IMR-90 (cell line): ENCODE data around the gene TBC1D22A. TPM values are rescaled to one million over a fixed set of nuclear protein-coding genes. Genes with fewer than 3 reads are reported as not detected.
A peak's percentile ranks its signal among the peaks of the same experiment; 100 is the strongest.

Experiments
- ATAC-seq: fragments of 200-7000 bp; cut with Tn5 transposase; 2 replicates; pipeline ENCODE4 v1.9.1; 2020; ENCODE audit warnings: low read depth, mild to moderate bottlenecking, moderate library complexity
- BruUV-seq: library from RNA; stranded (reverse); fragments of 400-500 nt; replicated peaks from 2 replicates; lab custom pipeline; 2021; lab: Mats Ljungman, UMichigan
- CTCF ChIA-PET: fragments of 300-600 bp; formaldehyde crosslinking; extraction: SDS; loops from one replicate; lab custom pipeline; 2021; ENCODE audit warnings: antibody characterized with exemption; lab: Yijun Ruan, JAX
- POLR2A ChIA-PET: fragments of 300-600 bp; sonication (Branson Sonifier 250); formaldehyde crosslinking; loops from one replicate; lab custom pipeline; 2022; ENCODE audit warnings: antibody characterized with exemption; ENCODE audit not compliant: unreplicated experiment; lab: Charles Lee
- DNase-seq: peaks from one replicate; pipeline ENCODE4 v3.0.0; 2013
- H2AFZ ChIP-seq: replicated peaks from 2 replicates; pipeline ENCODE3; 2013; ENCODE audit warnings: low read length, mild to moderate bottlenecking; ENCODE audit not compliant: poor library complexity
- H2AK5ac ChIP-seq: 2 replicates; pipeline ENCODE4 v1.6.1; 2013; ENCODE audit warnings: low read depth, low read length, inconsistent platforms
- H2AK9ac ChIP-seq: replicated peaks from 2 replicates; pipeline ENCODE3; 2013; ENCODE audit warnings: mild to moderate bottlenecking, low read depth, low read length, moderate library complexity; ENCODE audit not compliant: poor library complexity
- H2BK120ac ChIP-seq: 2 replicates; pipeline ENCODE4 v1.6.1; 2013; ENCODE audit warnings: low read depth, low read length, inconsistent platforms
- H2BK15ac ChIP-seq: 3 replicates; pipeline ENCODE4 v1.6.1; 2013; ENCODE audit warnings: low read depth, low read length, inconsistent platforms
- H2BK20ac ChIP-seq: 2 replicates; pipeline ENCODE4 v1.6.1; 2013; ENCODE audit warnings: low read depth, mild to moderate bottlenecking, inconsistent platforms, low read length, moderate library complexity
- H2BK5ac ChIP-seq: 2 replicates; pipeline ENCODE4 v1.6.1; 2013; ENCODE audit warnings: mild to moderate bottlenecking, low read depth, low read length, inconsistent platforms; ENCODE audit not compliant: poor library complexity, severe bottlenecking
- H3K14ac ChIP-seq: replicated peaks from 2 replicates; pipeline ENCODE4 v1.6.1; 2013; ENCODE audit warnings: low read depth, low read length, inconsistent platforms
- H3K18ac ChIP-seq: 2 replicates; pipeline ENCODE4 v1.6.1; 2013; ENCODE audit warnings: low read depth, low read length, control low read depth
- H3K23ac ChIP-seq: 2 replicates; pipeline ENCODE4 v1.6.1; 2013; ENCODE audit warnings: low read depth, low read length, inconsistent platforms
- H3K27ac ChIP-seq: 2 replicates; pipeline ENCODE4 v1.5.1; 2013; ENCODE audit warnings: mild to moderate bottlenecking, control low read depth, low read length; ENCODE audit not compliant: insufficient read depth
- H3K27me3 ChIP-seq: 2 replicates; pipeline ENCODE4 v1.6.1; 2013; ENCODE audit warnings: low read length; ENCODE audit not compliant: control insufficient read depth, insufficient read depth
- H3K36me3 ChIP-seq: 2 replicates; pipeline ENCODE4 v1.6.1; 2013; ENCODE audit warnings: low read length, mixed read lengths; ENCODE audit not compliant: control insufficient read depth, insufficient read depth
- H3K4ac ChIP-seq: 2 replicates; pipeline ENCODE4 v1.6.1; 2013; ENCODE audit warnings: low read depth, low read length, inconsistent platforms
- H3K4me1 ChIP-seq: 2 replicates; pipeline ENCODE4 v1.6.1; 2013; ENCODE audit warnings: low read length, mixed read lengths; ENCODE audit not compliant: control insufficient read depth, insufficient read depth
- H3K4me2 ChIP-seq: 2 replicates; pipeline ENCODE4 v1.6.1; 2013; ENCODE audit warnings: low read depth, mild to moderate bottlenecking, control low read depth, low read length, moderate library complexity
- H3K4me3 ChIP-seq: 2 replicates; pipeline ENCODE4 v1.5.1; 2013; ENCODE audit warnings: low read depth, mild to moderate bottlenecking, control low read depth, low read length, moderate library complexity; ENCODE audit not compliant: insufficient read depth
- H3K56ac ChIP-seq: 2 replicates; pipeline ENCODE4 v1.6.1; 2013; ENCODE audit warnings: low read length, inconsistent platforms; ENCODE audit not compliant: insufficient read depth; ENCODE audit errors: extremely low read depth
- H3K79me1 ChIP-seq, 2 experiments: 2 replicates each; pipeline ENCODE4 v1.6.1; 2013; ENCODE audit warnings: low read length in 2 of 2, inconsistent platforms in 1 of 2, low read depth in 1 of 2
- H3K9ac ChIP-seq: 2 replicates; pipeline ENCODE4 v1.6.1; 2013; ENCODE audit warnings: low read depth, low read length, control low read depth
- H3K9me1 ChIP-seq: 2 replicates; pipeline ENCODE4 v1.6.1; 2013; ENCODE audit warnings: low read length, inconsistent platforms; ENCODE audit not compliant: insufficient read depth
- H3K9me3 ChIP-seq: 2 replicates; pipeline ENCODE4 v1.6.1; 2013; ENCODE audit warnings: low read length; ENCODE audit not compliant: control insufficient read depth, insufficient read depth
- H4K20me1 ChIP-seq: 2 replicates; pipeline ENCODE4 v1.6.1; 2013; ENCODE audit warnings: low read length, inconsistent platforms; ENCODE audit not compliant: insufficient read depth
- H4K5ac ChIP-seq: 2 replicates; pipeline ENCODE4 v1.6.1; 2013; ENCODE audit warnings: mild to moderate bottlenecking, low read depth, low read length, control low read depth
- H4K8ac ChIP-seq, 2 experiments: 2 replicates each; pipeline ENCODE4 v1.6.1; 2013; ENCODE audit warnings: low read depth in 2 of 2, low read length in 2 of 2, control low read depth in 1 of 2, inconsistent platforms in 1 of 2
- H4K91ac ChIP-seq: 2 replicates; pipeline ENCODE4 v1.6.1; 2013; ENCODE audit warnings: low read depth, low read length, inconsistent platforms; ENCODE audit not compliant: insufficient read depth
- CEBPB ChIP-seq: IDR thresholded peaks from 2 replicates; pipeline ENCODE4 v1.6.1; 2012; ENCODE audit warnings: low read depth, low read length, improper control_type of control experiment
- CHD1 ChIP-seq: IDR thresholded peaks from 2 replicates; pipeline ENCODE4 v1.6.1; 2012; ENCODE audit warnings: low read depth, low read length, improper control_type of control experiment
- FOS ChIP-seq: fragments of 150-350 bp; IDR thresholded peaks from 2 replicates; pipeline ENCODE4 v1.6.1; 2016; ENCODE audit warnings: low read depth, low read length
- MAFK ChIP-seq: IDR thresholded peaks from 2 replicates; pipeline ENCODE4 v1.6.1; 2012; ENCODE audit warnings: low read depth, low read length, improper control_type of control experiment
- MAZ ChIP-seq: IDR thresholded peaks from 2 replicates; pipeline ENCODE4 v1.6.1; 2012; ENCODE audit warnings: low read depth, mild to moderate bottlenecking, low read length, improper control_type of control experiment, moderate library complexity, borderline replicate concordance
- POLR2A ChIP-seq: IDR thresholded peaks from 2 replicates; pipeline ENCODE4 v1.6.1; 2012; ENCODE audit warnings: mild to moderate bottlenecking, low read depth, low read length
- USF2 ChIP-seq: fragments of 150-350 bp; IDR thresholded peaks from 2 replicates; pipeline ENCODE4 v1.6.1; 2017; ENCODE audit warnings: mild to moderate bottlenecking, antibody characterized with exemption, low read length, low read depth
- WGBS, 2 experiments: methylation state at CpG; one replicate each; pipeline versions ENCODE4 v1.1.5 to v1.1.7; 2013; ENCODE audit warnings: missing lambda C conversion rate in 2 of 2; ENCODE audit not compliant: insufficient read length in 1 of 2; ENCODE audit errors: extremely low coverage in 2 of 2; 5-methylcytosine and 5-hydroxymethylcytosine counted together
- dilution Hi-C: fragments of 300-500 bp; cut with HindIII; formaldehyde crosslinking; loops from one replicate; pipeline ENCODE4 v1.14.3; 2018; ENCODE audit warnings: low sequenced_read_pairs; ENCODE audit not compliant: unreplicated experiment
- in situ Hi-C: fragments of 300-500 bp; cut with MboI; formaldehyde crosslinking; loops from 3 replicates; pipeline ENCODE4 v1.14.3; 2019; ENCODE audit warnings: low sequenced_read_pairs, inconsistent platforms, mixed read lengths
- intact Hi-C: fragments of 100-400 bp; cut with micrococcal nuclease; formaldehyde crosslinking; loops from 2 replicates; pipeline ENCODE4 v1.10.0; 2022
- polyA plus RNA-seq, 3 experiments: library from polyadenylated mRNA; depleted of rRNA; stranded (reverse); fragments of >200 nt; gene quantifications; 2 replicates each; pipeline ENCODE4 v1.2.3, GENCODE V29; 2012; ENCODE audit warnings: low replicate concordance in 1 of 3
- total RNA-seq: library from RNA; depleted of rRNA; stranded (reverse); fragments of >200 nt; gene quantifications from 2 replicates; pipeline ENCODE4 v1.2.3, GENCODE V29; 2012
- TF ChIP-seq, protein P1 (sequence below): conservative IDR thresholded peaks from 2 replicates; pipeline ENCODE4 v1.5.1; 2012; ENCODE audit warnings: mild to moderate bottlenecking, low read depth, low read length, improper control_type of control experiment

TBC1D22A gene
- total and polyA plus RNA-seq, 2 of the 4 experiments (the other 2 are of a cell fraction): 9.0 to 16.7 TPM

DNA sequence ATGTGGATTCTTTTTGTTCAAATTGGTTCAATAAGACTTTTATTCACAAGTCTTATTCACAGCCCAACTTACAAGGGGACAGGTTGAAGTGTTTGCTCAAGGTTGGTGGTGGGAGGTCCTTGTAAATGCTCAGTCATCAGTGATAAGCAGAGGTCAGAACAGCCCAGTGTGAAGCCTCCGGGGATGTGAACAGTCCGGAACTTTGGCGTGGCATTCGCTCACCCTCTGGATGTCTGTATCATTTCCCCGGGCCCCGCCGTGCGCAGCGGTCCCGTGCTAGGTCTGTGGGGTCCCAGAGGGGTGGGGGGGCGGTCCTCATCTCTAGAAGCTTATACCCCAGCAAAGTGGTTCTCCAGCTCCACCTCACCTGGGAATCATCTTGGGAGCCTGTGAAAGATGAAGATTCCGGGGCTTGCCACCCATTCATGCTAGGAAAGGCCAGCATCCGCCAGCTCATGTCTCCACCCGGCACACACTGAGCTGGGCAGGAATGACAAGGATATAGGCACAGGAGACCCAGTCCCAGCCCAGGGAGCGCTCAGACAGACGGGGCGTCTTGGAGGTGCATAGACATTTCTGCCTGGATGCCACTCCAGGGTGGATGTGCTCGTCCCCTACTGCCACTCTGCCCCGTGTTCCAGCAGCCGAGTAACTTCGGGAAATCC, 327.5 kb downstream of the TBC1D22A start:
- peak overlapping the region; percentile 79 for H2AFZ ChIP-seq
- no peak overlapping the region for H3K18ac ChIP-seq
- no peak overlapping the region for H2AK5ac ChIP-seq
- ATAC-seq (no peak), DNase-seq (no peak)
- H3K79me1 ChIP-seq: peaks cover 9 to 23% of the 10 kb centered on the region in 2 experiments; a peak in 1 of 4 replicates
- BruUV-seq: no TSS peak
- peak overlapping the region; percentile 60 for H2AK9ac ChIP-seq
- peak overlapping the region; percentile 30; the same call in 1 of the 2 replicates for H3K4me3 ChIP-seq
- H3K4ac ChIP-seq: peak overlapping the region; percentile 29; the same call in 1 of the 2 replicates
- no peak overlapping the region for H4K8ac ChIP-seq
- H4K5ac ChIP-seq: no peak overlapping the region
- POLR2A ChIA-PET: no interaction called here
- no peak overlapping the region for H4K91ac ChIP-seq
- intact Hi-C loops (no loop called here), in situ Hi-C loops (no loop called here), dilution Hi-C loops (no loop called here)
- H4K20me1 ChIP-seq: no peaks in the 10 kb centered on the region; the same call in 1 of the 2 replicates
- H2BK15ac ChIP-seq: no peak overlapping the region
- no peak overlapping the region for H3K14ac ChIP-seq
- no peak overlapping the region for H3K56ac ChIP-seq
- no peaks in the 10 kb centered on the region for H3K27me3 ChIP-seq
- no peaks in the 10 kb centered on the region for H3K36me3 ChIP-seq
- TF ChIP-seq, protein P1, sequence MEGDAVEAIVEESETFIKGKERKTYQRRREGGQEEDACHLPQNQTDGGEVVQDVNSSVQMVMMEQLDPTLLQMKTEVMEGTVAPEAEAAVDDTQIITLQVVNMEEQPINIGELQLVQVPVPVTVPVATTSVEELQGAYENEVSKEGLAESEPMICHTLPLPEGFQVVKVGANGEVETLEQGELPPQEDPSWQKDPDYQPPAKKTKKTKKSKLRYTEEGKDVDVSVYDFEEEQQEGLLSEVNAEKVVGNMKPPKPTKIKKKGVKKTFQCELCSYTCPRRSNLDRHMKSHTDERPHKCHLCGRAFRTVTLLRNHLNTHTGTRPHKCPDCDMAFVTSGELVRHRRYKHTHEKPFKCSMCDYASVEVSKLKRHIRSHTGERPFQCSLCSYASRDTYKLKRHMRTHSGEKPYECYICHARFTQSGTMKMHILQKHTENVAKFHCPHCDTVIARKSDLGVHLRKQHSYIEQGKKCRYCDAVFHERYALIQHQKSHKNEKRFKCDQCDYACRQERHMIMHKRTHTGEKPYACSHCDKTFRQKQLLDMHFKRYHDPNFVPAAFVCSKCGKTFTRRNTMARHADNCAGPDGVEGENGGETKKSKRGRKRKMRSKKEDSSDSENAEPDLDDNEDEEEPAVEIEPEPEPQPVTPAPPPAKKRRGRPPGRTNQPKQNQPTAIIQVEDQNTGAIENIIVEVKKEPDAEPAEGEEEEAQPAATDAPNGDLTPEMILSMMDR: no peak
- TF ChIP-seq POLR2A (no peak), FOS (no peak), MAFK (no peak), CEBPB (no peak), CHD1 (no peak), USF2 (no peak), MAZ (no peak)
- H3K9ac ChIP-seq: no peak overlapping the region
- H3K23ac ChIP-seq: no peak overlapping the region
- 65% methylated on average over 10 of the region's 21 CpGs; no CpG with 5 or more reads in 1 of the 2 experiments for WGBS, 2 experiments
- CTCF ChIA-PET: interaction anchor here (0.6 kb wide), 1 partner anchor 263 kb away, joined by 4 read pairs; no protein-coding TSS in a partner anchor
- H3K4me2 ChIP-seq: peak overlapping the region; percentile 76
- peaks cover 12% of the 10 kb centered on the region for H3K9me1 ChIP-seq
- no peak overlapping the region for H2BK120ac ChIP-seq
- no peak overlapping the region for H3K27ac ChIP-seq
- H3K9me3 ChIP-seq: peaks cover 2% of the 10 kb centered on the region; the same call in 1 of the 2 replicates
- H3K4me1 ChIP-seq: peaks cover 19% of the 10 kb centered on the region
- no peak overlapping the region for H2BK20ac ChIP-seq
- H2BK5ac ChIP-seq: no peak overlapping the region
